ENCODE results near the gene PIK3R6.

GRCh38 chr17:8879410-8879809, 11.9 kb upstream of the PIK3R6 start:
- TF ChIP-seq CTCF (IDR thresholded peaks at IDR 0.05) = no peak
- TF ChIP-seq POLR2A (IDR thresholded peaks at IDR 0.05) = no peak

Measured in testis (tissue), 2 donors.